H1 (cell line): ENCODE data around the gene HAUS2. TPM values are rescaled to one million over a fixed set of nuclear protein-coding genes. Genes with fewer than 3 reads are reported as not detected.

Experiments
- CTCF ChIA-PET: fragments of 300-600 bp; sonication (Branson Sonifier 250); formaldehyde crosslinking; loops from one replicate; lab custom pipeline; 2021; ENCODE audit not compliant: partially characterized antibody; lab: Charles Lee
- POLR2A ChIA-PET: fragments of 300-600 bp; sonication (Branson Sonifier 250); formaldehyde crosslinking; loops from one replicate; lab custom pipeline; 2021; ENCODE audit warnings: inconsistent platforms; ENCODE audit not compliant: partially characterized antibody; lab: Charles Lee
- DNase-seq, 2 experiments: peaks; one replicate each; pipeline versions ENCODE4 v3.0.0 to v3.0.0-alpha.2; 2010 to 2022; ENCODE audit warnings: low spot score in 2 of 2, low read depth in 1 of 2, mixed read lengths in 1 of 2
- FAIRE-seq: peaks from 2 replicates; lab custom pipeline; 2011; peaks lifted over from hg19 to GRCh38; lab: Jason Lieb, UNC
- H2AFZ ChIP-seq: 2 replicates; pipeline ENCODE4 v1.8.1; 2012; ENCODE audit warnings: low read length, inconsistent platforms
- H2AK5ac ChIP-seq: 2 replicates; pipeline ENCODE4 v1.6.1; 2013; ENCODE audit warnings: low read depth, low read length
- H2BK120ac ChIP-seq: replicated peaks from 2 replicates; pipeline ENCODE3; 2013; ENCODE audit warnings: low read depth, low read length, inconsistent platforms
- H2BK12ac ChIP-seq: 2 replicates; pipeline ENCODE4 v1.6.1; 2013; ENCODE audit warnings: low read depth, low read length
- H2BK15ac ChIP-seq: 2 replicates; pipeline ENCODE4 v1.6.1; 2013; ENCODE audit warnings: low read length
- H2BK20ac ChIP-seq: 2 replicates; pipeline ENCODE4 v1.6.1; 2013; ENCODE audit warnings: low read length
- H2BK5ac ChIP-seq: 2 replicates; pipeline ENCODE4 v1.6.1; 2013; ENCODE audit warnings: low read depth, low read length
- H3K14ac ChIP-seq: 2 replicates; pipeline ENCODE4 v1.6.1; 2013; ENCODE audit warnings: inconsistent platforms; ENCODE audit not compliant: insufficient read length
- H3K18ac ChIP-seq: 2 replicates; pipeline ENCODE4 v1.6.1; 2013; ENCODE audit warnings: low read length; ENCODE audit errors: extremely low read depth
- H3K23ac ChIP-seq: 2 replicates; pipeline ENCODE4 v1.6.1; 2013; ENCODE audit warnings: inconsistent platforms; ENCODE audit not compliant: insufficient read length
- H3K23me2 ChIP-seq: 2 replicates; pipeline ENCODE4 v1.6.1; 2013; ENCODE audit warnings: low read depth, low read length
- H3K27ac ChIP-seq: 2 replicates; pipeline ENCODE4 v1.6.1; 2011; ENCODE audit warnings: low read depth, low read length, inconsistent platforms
- H3K27me3 ChIP-seq, 4 experiments: replicated peaks in 1 of 4; 1 replicate in 1 of 4; 2 replicates in 3 of 4; pipeline versions ENCODE4 v1.6.1 to v1.8.1; 2011 to 2013; ENCODE audit warnings: low read length in 3 of 4, mild to moderate bottlenecking in 3 of 4, inconsistent platforms in 2 of 4, mixed read lengths in 2 of 4, moderate library complexity in 1 of 4; ENCODE audit not compliant: control insufficient read depth in 3 of 4, insufficient read depth in 3 of 4; ENCODE audit errors: extremely low read depth in 1 of 4
- H3K36me3 ChIP-seq, 4 experiments: 2 replicates each; pipeline versions ENCODE4 v1.6.1 to v1.8.1; 2011 to 2013; ENCODE audit warnings: mild to moderate bottlenecking in 4 of 4, low read length in 3 of 4, moderate library complexity in 2 of 4, control low read depth in 1 of 4, inconsistent platforms in 1 of 4; ENCODE audit not compliant: insufficient read depth in 4 of 4, control insufficient read depth in 2 of 4
- H3K4ac ChIP-seq: replicated peaks from 2 replicates; pipeline ENCODE3; 2013; ENCODE audit warnings: low read length, low read depth, mixed read lengths, inconsistent platforms; ENCODE audit not compliant: insufficient read length
- H3K4me1 ChIP-seq, 4 experiments: replicated peaks in 1 of 4; 1 replicate in 1 of 4; 2 replicates in 3 of 4; pipeline versions ENCODE4 v1.6.1 to v1.8.1; 2011 to 2013; ENCODE audit warnings: low read length in 3 of 4, inconsistent platforms in 2 of 4, mixed read lengths in 1 of 4; ENCODE audit not compliant: insufficient read depth in 4 of 4, control insufficient read depth in 3 of 4
- H3K4me2 ChIP-seq, 2 experiments: 2 replicates each; pipeline versions ENCODE4 v1.6.1 to v1.8.1; 2011 to 2013; ENCODE audit warnings: low read depth in 2 of 2, low read length in 2 of 2, control low read depth in 1 of 2, inconsistent platforms in 1 of 2, mild to moderate bottlenecking in 1 of 2; ENCODE audit not compliant: insufficient read depth in 1 of 2
- H3K4me3 ChIP-seq, 4 experiments: fragments of 200-600, 300-600 bp in 1 of 4; sonication (generic), shearing (Covaris generic), sonication (Bioruptor Twin) in 1 of 4; 2 replicates each; pipeline versions ENCODE4 v1.5.1 to v1.8.1; 2011 to 2016; ENCODE audit warnings: low read length in 4 of 4, low read depth in 3 of 4, control low read depth in 2 of 4, inconsistent platforms in 2 of 4, mild to moderate bottlenecking in 2 of 4, mixed read lengths in 1 of 4, moderate library complexity in 1 of 4; ENCODE audit not compliant: insufficient read depth in 2 of 4; ENCODE audit errors: extremely low read depth in 1 of 4
- H3K56ac ChIP-seq: replicated peaks from 2 replicates; pipeline ENCODE3; 2013; ENCODE audit warnings: low read depth, mild to moderate bottlenecking, mixed read lengths, low read length, inconsistent platforms; ENCODE audit not compliant: insufficient read length
- H3K79me1 ChIP-seq: 2 replicates; pipeline ENCODE4 v1.6.1; 2013; ENCODE audit warnings: low read depth, low read length, control low read depth
- H3K79me2 ChIP-seq, 2 experiments: 2 replicates each; pipeline versions ENCODE4 v1.6.1 to v1.8.1; 2012 to 2013; ENCODE audit warnings: low read length in 2 of 2, mild to moderate bottlenecking in 2 of 2, inconsistent platforms in 1 of 2; ENCODE audit not compliant: insufficient read depth in 2 of 2, control insufficient read depth in 1 of 2
- H3K9ac ChIP-seq, 4 experiments: replicated peaks in 1 of 4; 1 replicate in 1 of 4; 2 replicates in 3 of 4; pipeline versions ENCODE4 v1.6.1 to v1.8.1; 2011 to 2013; ENCODE audit warnings: low read depth in 3 of 4, low read length in 3 of 4, control low read depth in 2 of 4, mild to moderate bottlenecking in 2 of 4, moderate library complexity in 2 of 4, inconsistent platforms in 1 of 4; ENCODE audit errors: extremely low read depth in 1 of 4
- H3K9me3 ChIP-seq, 2 experiments: 2 replicates each; pipeline versions ENCODE4 v1.6.1 to v1.8.1; 2012 to 2013; ENCODE audit warnings: mild to moderate bottlenecking in 2 of 2, moderate library complexity in 2 of 2, control low read depth in 1 of 2, inconsistent platforms in 1 of 2, low read depth in 1 of 2, low read length in 1 of 2, mixed read lengths in 1 of 2; ENCODE audit not compliant: insufficient read depth in 2 of 2
- H4K20me1 ChIP-seq, 2 experiments: replicated peaks in 1 of 2; 2 replicates each; pipeline versions ENCODE3 to v1.8.1; 2011 to 2013; ENCODE audit warnings: inconsistent platforms in 2 of 2, low read length in 2 of 2, mild to moderate bottlenecking in 1 of 2; ENCODE audit not compliant: insufficient read depth in 2 of 2, control insufficient read depth in 1 of 2
- H4K5ac ChIP-seq: 2 replicates; pipeline ENCODE4 v1.6.1; 2013; ENCODE audit warnings: low read length, low read depth, mixed read lengths, inconsistent platforms; ENCODE audit not compliant: insufficient read length
- H4K8ac ChIP-seq: 2 replicates; pipeline ENCODE4 v1.8.0; 2013; ENCODE audit warnings: mild to moderate bottlenecking, moderate library complexity, low read length, inconsistent platforms; ENCODE audit not compliant: insufficient read depth; ENCODE audit errors: extremely low read depth
- H4K91ac ChIP-seq: replicated peaks from 2 replicates; pipeline ENCODE3; 2013; ENCODE audit warnings: low read length, mixed read lengths, inconsistent platforms; ENCODE audit not compliant: insufficient read length
- RBBP5 ChIP-seq: IDR thresholded peaks from 2 replicates; pipeline ENCODE4 v1.7.1; 2012; ENCODE audit warnings: low read depth, mild to moderate bottlenecking, inconsistent platforms, low read length, moderate library complexity, borderline replicate concordance
- WGBS, 2 experiments: shearing (Covaris generic) in 1 of 2; methylation state at CpG; one replicate each; pipeline versions ENCODE4 v1.1.6 to v1.1.7; 2013 to 2015; ENCODE audit warnings: low lambda C conversion rate in 2 of 2, mixed read lengths in 2 of 2, inconsistent platforms in 1 of 2, low coverage in 1 of 2, missing lambda C conversion rate in 1 of 2; ENCODE audit not compliant: insufficient replicate concordance in 2 of 2, insufficient coverage in 1 of 2, insufficient read length in 1 of 2; ENCODE audit errors: extremely low coverage in 1 of 2, missing lambda C conversion rate in 1 of 2; 5-methylcytosine and 5-hydroxymethylcytosine counted together
- polyA plus RNA-seq, 7 experiments: library from polyadenylated mRNA; depleted of rRNA in 3 of 7; stranded (reverse) in 5 of 7; unstranded in 2 of 7; fragments of >200 nt in 5 of 7; fragments of 200-250 nt in 2 of 7; gene quantifications; 1 replicate in 5 of 7; 2 replicates in 1 of 7; 4 replicates in 1 of 7; pipeline versions ENCODE4 v1.2.1 to v1.2.3, GENCODE V29; 2011 to 2013; ENCODE audit warnings: missing spikeins in 2 of 7, mixed read lengths in 2 of 7
- total RNA-seq: library from RNA; stranded (reverse); fragmentation: NEBNext Ultra II Directional; extraction: Animal tissue kit (Norgen Biotek cat#: 25700); gene quantifications from 2 replicates; pipeline ENCODE4 v1.2.1, GENCODE V29; 2021

Gene HAUS2
- total and polyA plus RNA-seq, 2 of the 8 experiments (the other 6 are each of a cell fraction or from before 2014, with no cell fraction given) = 12.1 to 33.5 TPM

- no peak overlapping the region for H2AFZ ChIP-seq
- no peak overlapping the region for H2BK120ac ChIP-seq
- no peak overlapping the region for H4K5ac ChIP-seq
- no peaks in the 10 kb centered on the region for H3K27me3 ChIP-seq
- peaks cover 0 to 20% (median 7%) of the 10 kb centered on the region in 4 experiments; a peak in 5 of 8 replicates for H3K36me3 ChIP-seq
- no peak overlapping the region for H3K4me2 ChIP-seq
- no peak overlapping the region for H3K27ac ChIP-seq
- WGBS, 2 experiments = 98% methylated on average over 2 of the region's 2 CpGs; no CpG with 5 or more reads in 1 of the 2 experiments
- no peaks in the 10 kb centered on the region for H3K4me1 ChIP-seq
- no peak overlapping the region for H3K4me3 ChIP-seq
- H3K9me3 ChIP-seq = no peaks in the 10 kb centered on the region
- no peaks in the 10 kb centered on the region for H3K79me1 ChIP-seq
- H2BK5ac ChIP-seq = no peak overlapping the region
- DNase-seq (no peak), FAIRE-seq (no peak)
- no peak overlapping the region for H3K14ac ChIP-seq
- H3K23me2 ChIP-seq = peaks cover 2% of the 10 kb centered on the region; the same call in 1 of the 2 replicates
- no peak overlapping the region for H4K91ac ChIP-seq
- H4K20me1 ChIP-seq = no peaks in the 10 kb centered on the region
- no peak overlapping the region for H2AK5ac ChIP-seq
- no peak overlapping the region for H3K4ac ChIP-seq
- H3K9ac ChIP-seq = no peak overlapping the region
- H2BK12ac ChIP-seq = no peak overlapping the region
- H3K18ac ChIP-seq = no peak overlapping the region
- no peak overlapping the region for H3K56ac ChIP-seq
- H3K79me2 ChIP-seq = no peaks in the 10 kb centered on the region
- H3K23ac ChIP-seq = no peak overlapping the region
- H2BK15ac ChIP-seq = no peak overlapping the region
- no peak overlapping the region for H2BK20ac ChIP-seq
- CTCF ChIA-PET = interaction anchor here (1.0 kb wide), 1 partner anchor 13 kb away, joined by 3 read pairs; no protein-coding TSS in a partner anchor
- H4K8ac ChIP-seq = no peak overlapping the region
- POLR2A ChIA-PET = interaction anchor here (1.8 kb wide), 1 partner anchor 15 kb away, joined by 5 read pairs; no protein-coding TSS in a partner anchor
- TF ChIP-seq RBBP5 = no peak
Observed at GRCh38 chr15:42523331-42523730, 25.3 kb upstream of the HAUS2 start.
